Neuronal stem cell (in vitro differentiated cells): ENCODE measurements around the gene SPRED3.
A peak's percentile ranks its signal among the peaks of the same experiment; 100 is the strongest.
"Not testable (repeated sequence)": the region's sequence is repeated elsewhere in the genome, so short reads cannot be mapped to it uniquely, and the experiment has no call there.

Experiments
- DNase-seq: peaks from one replicate; pipeline ENCODE4 v3.0.0-alpha.2; 2013; ENCODE audit warnings: low spot score
- H2AFZ ChIP-seq: one replicate; pipeline ENCODE4 v1.6.1; 2013; ENCODE audit warnings: mild to moderate bottlenecking, low read length, inconsistent platforms
- H2AK5ac ChIP-seq: 2 replicates; pipeline ENCODE4 v1.6.1; 2013; ENCODE audit warnings: low read depth, mild to moderate bottlenecking, inconsistent platforms, low read length, moderate library complexity, mixed read lengths
- H2BK120ac ChIP-seq: 2 replicates; pipeline ENCODE4 v1.6.1; 2013; ENCODE audit warnings: low read depth, mild to moderate bottlenecking, inconsistent platforms, low read length, moderate library complexity, mixed read lengths
- H2BK12ac ChIP-seq: one replicate; pipeline ENCODE4 v1.6.1; 2013; ENCODE audit warnings: low read length, inconsistent platforms
- H2BK15ac ChIP-seq: 2 replicates; pipeline ENCODE4 v1.6.1; 2013; ENCODE audit warnings: mild to moderate bottlenecking, low read length, inconsistent platforms, mixed read lengths
- H2BK5ac ChIP-seq: one replicate; pipeline ENCODE4 v1.6.1; 2013; ENCODE audit warnings: inconsistent platforms, mild to moderate bottlenecking, low read length, moderate library complexity
- H3K14ac ChIP-seq: one replicate; pipeline ENCODE4 v1.6.1; 2013; ENCODE audit warnings: low read length, inconsistent platforms
- H3K18ac ChIP-seq: 2 replicates; pipeline ENCODE4 v1.6.1; 2013; ENCODE audit warnings: low read length, inconsistent platforms
- H3K23ac ChIP-seq: 2 replicates; pipeline ENCODE4 v1.6.1; 2013; ENCODE audit warnings: low read depth, mild to moderate bottlenecking, mixed read lengths, low read length, inconsistent platforms; ENCODE audit not compliant: poor library complexity
- H3K27ac ChIP-seq: replicated peaks from 3 replicates; pipeline ENCODE4 v1.5.1; 2013; ENCODE audit warnings: low read length, inconsistent platforms
- H3K27me3 ChIP-seq, 3 experiments: 2 replicates each; pipeline ENCODE4 v1.6.1; 2013; ENCODE audit warnings: low read length in 3 of 3, mild to moderate bottlenecking in 2 of 3, inconsistent platforms in 1 of 3, low read depth in 1 of 3, mixed read lengths in 1 of 3, moderate library complexity in 1 of 3; ENCODE audit not compliant: control insufficient read depth in 3 of 3, insufficient read depth in 3 of 3
- H3K36me3 ChIP-seq, 2 donors: replicated peaks in 1 of 2; 2 replicates each; pipeline ENCODE4 v1.6.1; 2013; ENCODE audit warnings: low read length in 2 of 2; ENCODE audit not compliant: control insufficient read depth in 2 of 2, insufficient read depth in 2 of 2
- H3K4ac ChIP-seq: 2 replicates; pipeline ENCODE4 v1.6.1; 2013; ENCODE audit warnings: inconsistent platforms, mild to moderate bottlenecking, low read length, moderate library complexity
- H3K4me1 ChIP-seq, 2 donors: 1 replicate in 1 of 2; 2 replicates in 1 of 2; pipeline ENCODE4 v1.6.1; 2013; ENCODE audit warnings: low read length in 2 of 2, low read depth in 1 of 2; ENCODE audit not compliant: control insufficient read depth in 2 of 2, insufficient read depth in 1 of 2
- H3K4me2 ChIP-seq: one replicate; pipeline ENCODE4 v1.6.1; 2013; ENCODE audit warnings: mild to moderate bottlenecking, low read length, inconsistent platforms; ENCODE audit not compliant: insufficient read depth, poor library complexity, severe bottlenecking
- H3K4me3 ChIP-seq, 2 donors: 2 replicates each; pipeline ENCODE4 v1.5.1; 2013; ENCODE audit warnings: low read length in 2 of 2, mild to moderate bottlenecking in 2 of 2, inconsistent platforms in 1 of 2, moderate library complexity in 1 of 2
- H3K79me1 ChIP-seq: one replicate; pipeline ENCODE4 v1.6.1; 2013; ENCODE audit warnings: low read depth, mild to moderate bottlenecking, inconsistent platforms, low read length, moderate library complexity
- H3K9ac ChIP-seq: one replicate; pipeline ENCODE4 v1.6.1; 2013; ENCODE audit warnings: mild to moderate bottlenecking, low read depth, low read length, inconsistent platforms; ENCODE audit not compliant: poor library complexity
- H3K9me3 ChIP-seq, 2 donors: replicated peaks in 1 of 2; 2 replicates each; pipeline versions ENCODE3 to v1.6.1; 2013; ENCODE audit warnings: low read length in 2 of 2, mild to moderate bottlenecking in 2 of 2, inconsistent platforms in 1 of 2, low read depth in 1 of 2, mixed read lengths in 1 of 2, moderate library complexity in 1 of 2; ENCODE audit not compliant: control insufficient read depth in 2 of 2, insufficient read depth in 1 of 2
- H4K8ac ChIP-seq: one replicate; pipeline ENCODE4 v1.6.1; 2013; ENCODE audit warnings: low read depth, mild to moderate bottlenecking, inconsistent platforms, low read length, moderate library complexity
- H4K91ac ChIP-seq: one replicate; pipeline ENCODE4 v1.6.1; 2013; ENCODE audit warnings: low read length, low read depth, mild to moderate bottlenecking, inconsistent platforms; ENCODE audit not compliant: poor library complexity
- WGBS, 2 donors: extraction: QIAGEN DNeasy Blood & Tissue Kit; methylation state at CpG; one replicate each; pipeline ENCODE4 v1.1.7; 2013; ENCODE audit warnings: missing lambda C conversion rate in 2 of 2, mixed read lengths in 1 of 2; ENCODE audit not compliant: insufficient read length in 2 of 2, insufficient replicate concordance in 1 of 2; ENCODE audit errors: extremely low coverage in 2 of 2; 5-methylcytosine and 5-hydroxymethylcytosine counted together

The SPRED3 gene

GRCh38 chr19:38361633-38362075, 26.8 kb upstream of the SPRED3 start:
- Histone ChIP-seq H3K79me1 (no peaks in the 10 kb centered on the region), H3K27me3 (peaks cover 0 to 43% (median 22%) of the 10 kb centered on the region in 3 experiments), H3K18ac (peak overlapping the region; percentile 88), H2AK5ac (peak overlapping the region; percentile 69), H2BK120ac (no peak overlapping the region), H2BK15ac (no peak overlapping the region), H3K9ac (peak overlapping the region; percentile 77), H4K91ac (no peak overlapping the region), H3K4me3 (peak overlapping the region; percentile 51 to 88), H2BK5ac (no peak overlapping the region), H3K36me3 (no peaks in the 10 kb centered on the region), H3K23ac (peak overlapping the region; percentile 93), H3K9me3 (peaks cover 3 to 4% of the 10 kb centered on the region in 2 donors), H3K4me2 (peak overlapping the region; percentile 97), H3K4ac (peak overlapping the region; percentile 23), H4K8ac (no peak overlapping the region), H3K27ac (no peak overlapping the region), H2AFZ (peak overlapping the region; percentile 98), H3K4me1 (peaks cover 4% of the 10 kb centered on the region in 2 donors), H3K14ac (peak overlapping the region; percentile 75), H2BK12ac (peak overlapping the region; percentile 7)
- DNase-seq: peak; percentile 88
- no CpG with 5 or more reads among the region's 37 CpGs for WGBS, 2 donors

GRCh38 chr19:38362076-38362945, 26.2 kb upstream of the SPRED3 start:
- Histone ChIP-seq H3K27ac (peak overlapping the region; percentile 78), H2BK15ac (no peak overlapping the region), H3K36me3 (no peaks in the 10 kb centered on the region), H3K27me3 (peaks cover 0 to 39% (median 22%) of the 10 kb centered on the region in 3 experiments), H4K91ac (no peak overlapping the region), H3K79me1 (no peaks in the 10 kb centered on the region), H3K4ac (no peak overlapping the region), H3K18ac (peak overlapping the region; percentile 96), H3K4me1 (peaks cover 4% of the 10 kb centered on the region in 2 donors), H4K8ac (no peak overlapping the region), H3K4me3 (peak overlapping the region; percentile 51 to 88), H2BK5ac (peak overlapping the region; percentile 19), H2BK120ac (no peak overlapping the region), H3K9me3 (peaks cover 3 to 4% of the 10 kb centered on the region in 2 donors), H3K9ac (peak overlapping the region; percentile 81), H3K23ac (peak overlapping the region; percentile 93), H2AK5ac (no peak overlapping the region), H2AFZ (peak overlapping the region; percentile 98), H3K14ac (no peak overlapping the region), H2BK12ac (no peak overlapping the region), H3K4me2 (peak overlapping the region; percentile 97)
- peak; percentile 77 for DNase-seq
- WGBS, 2 donors: no CpG with 5 or more reads among the region's 68 CpGs

- H3K9me3 ChIP-seq, H3K36me3 ChIP-seq, H3K79me1 ChIP-seq, H3K4me2 ChIP-seq, DNase-seq, H4K8ac ChIP-seq, H3K4ac ChIP-seq, H3K18ac ChIP-seq, H2BK15ac ChIP-seq, H2BK120ac ChIP-seq, H4K91ac ChIP-seq, H3K27ac ChIP-seq, H3K14ac ChIP-seq, H3K9ac ChIP-seq, H3K4me1 ChIP-seq, H2AK5ac ChIP-seq, H2BK12ac ChIP-seq, H3K23ac ChIP-seq: not testable (repeated sequence)
- Histone ChIP-seq H2BK5ac (peak overlapping the region; percentile 19), H2AFZ (peak overlapping the region; percentile 98), H3K4me3 (peak overlapping the region; percentile 51 to 68), H3K27me3 (peaks cover 0 to 34% (median 22%) of the 10 kb centered on the region in 3 experiments)
- WGBS, 2 donors: no CpG with 5 or more reads among the region's 16 CpGs
Observed at GRCh38 chr19:38362946-38363688, 25.4 kb upstream of the SPRED3 start.

- Histone ChIP-seq H3K23ac (no peak overlapping the region), H2BK5ac (peak overlapping the region; percentile 90), H3K14ac (no peak overlapping the region), H2BK12ac (peak overlapping the region; percentile 10), H4K91ac (no peak overlapping the region), H3K4me3 (no peak overlapping the region), H3K79me1 (no peaks in the 10 kb centered on the region), H3K9me3 (peaks cover 0 to 3% of the 10 kb centered on the region in 2 donors), H3K4ac (no peak overlapping the region), H3K36me3 (no peaks in the 10 kb centered on the region), H2BK15ac (peak overlapping the region; percentile 87), H3K27me3 (peaks cover 0 to 16% (median 0%) of the 10 kb centered on the region in 3 experiments), H3K27ac (no peak overlapping the region), H2AK5ac (peak overlapping the region; percentile 97), H2BK120ac (peak overlapping the region; percentile 81), H4K8ac (no peak overlapping the region), H3K4me2 (no peak overlapping the region), H3K4me1 (peaks cover 4 to 9% of the 10 kb centered on the region in 2 donors), H2AFZ (peak overlapping the region; percentile 7), H3K18ac (peak overlapping the region; percentile 65), H3K9ac (no peak overlapping the region)
- DNase-seq: no peak
- no CpG with 5 or more reads among the region's 12 CpGs for WGBS, 2 donors
Observed at GRCh38 chr19:38367041-38367440, 21.5 kb upstream of the SPRED3 start.
